Ascending aorta (tissue), 2 donors: ENCODE results near the gene VHLL. TPM values are rescaled to one million over a fixed set of nuclear protein-coding genes. Genes with fewer than 3 reads are reported as not detected.
A peak's percentile ranks its signal among the peaks of the same experiment; 100 is the strongest.

ENCODE experiments used
- DNase-seq, 2 donors: peaks; one replicate each; pipeline ENCODE4 v3.0.0-alpha.2; 2019; ENCODE audit warnings: low spot score in 2 of 2
- H3K27ac ChIP-seq, 2 donors: fragments of 200-600 bp; sonication (generic); one replicate each; pipeline ENCODE4 v1.5.1; 2016 to 2017; ENCODE audit warnings: mild to moderate bottlenecking in 1 of 2
- H3K27me3 ChIP-seq: fragments of 200-600 bp; sonication (generic); one replicate; pipeline ENCODE4 v1.5.1; 2017
- H3K36me3 ChIP-seq, 2 donors: fragments of 200-600 bp; sonication (generic); one replicate each; pipeline ENCODE4 v1.5.1; 2016
- H3K4me1 ChIP-seq, 2 donors: fragments of 200-600 bp; sonication (generic); one replicate each; pipeline ENCODE4 v1.5.1; 2016 to 2017; ENCODE audit warnings: mild to moderate bottlenecking in 1 of 2
- H3K4me3 ChIP-seq, 2 donors: fragments of 200-600 bp; sonication (generic); one replicate each; pipeline ENCODE4 v1.5.1; 2016 to 2017; ENCODE audit warnings: mild to moderate bottlenecking in 1 of 2
- H3K9me3 ChIP-seq, 2 donors: fragments of 200-600 bp; sonication (generic); one replicate each; pipeline ENCODE4 v1.5.1; 2016
- CTCF ChIP-seq, 3 experiments: fragments of 200-600 bp in 2 of 3; fragments of 450-650 bp in 1 of 3; sonication (generic) in 2 of 3; IDR thresholded peaks; one replicate each; pipeline ENCODE4 v1.5.1; 2016 to 2019; ENCODE audit warnings: antibody characterized with exemption in 3 of 3, mild to moderate bottlenecking in 1 of 3, moderate library complexity in 1 of 3
- intact Hi-C: fragments of 100-400 bp; cut with DNase I; formaldehyde crosslinking; loops from one replicate; pipeline ENCODE4 v1.15.1; 2023
- total RNA-seq: library from RNA; depleted of rRNA; stranded (reverse); fragments of >200 nt; gene quantifications from one replicate; pipeline ENCODE4 v1.1.0, GENCODE V29; 2016

Gene VHLL
- total RNA-seq, 1 donor from 2014 or later = not detected

- peak; percentile 86 to 98 for DNase-seq
- no peak for TF ChIP-seq CTCF (IDR thresholded peaks at IDR 0.05)
- Histone ChIP-seq H3K36me3 (peaks cover 6 to 11% of the 10 kb centered on the region in 2 donors), H3K9me3 (no peaks in the 10 kb centered on the region), H3K27ac (peak within 1 kb of the TSS; percentile 82 to 85), H3K4me3 (peak within 1 kb of the TSS; percentile 81 to 88), H3K4me1 (peaks cover 0 to 13% of the 10 kb centered on the region in 2 donors), H3K27me3 (no peaks in the 10 kb centered on the region)
- intact Hi-C loops = loop anchor here (1.0 kb wide), 1 partner anchor 56 kb away; the partner anchor contains the start of genes CCT3 and TSACC
Observed at GRCh38 chr1:156282479-156283222, 16.5 kb downstream of the VHLL start, which contains the start of gene SMG5. TSS of gene SMG5 (minus strand) at chr1:156282825. CDS start at chr1:156282680, 145 bp downstream.

DNA sequence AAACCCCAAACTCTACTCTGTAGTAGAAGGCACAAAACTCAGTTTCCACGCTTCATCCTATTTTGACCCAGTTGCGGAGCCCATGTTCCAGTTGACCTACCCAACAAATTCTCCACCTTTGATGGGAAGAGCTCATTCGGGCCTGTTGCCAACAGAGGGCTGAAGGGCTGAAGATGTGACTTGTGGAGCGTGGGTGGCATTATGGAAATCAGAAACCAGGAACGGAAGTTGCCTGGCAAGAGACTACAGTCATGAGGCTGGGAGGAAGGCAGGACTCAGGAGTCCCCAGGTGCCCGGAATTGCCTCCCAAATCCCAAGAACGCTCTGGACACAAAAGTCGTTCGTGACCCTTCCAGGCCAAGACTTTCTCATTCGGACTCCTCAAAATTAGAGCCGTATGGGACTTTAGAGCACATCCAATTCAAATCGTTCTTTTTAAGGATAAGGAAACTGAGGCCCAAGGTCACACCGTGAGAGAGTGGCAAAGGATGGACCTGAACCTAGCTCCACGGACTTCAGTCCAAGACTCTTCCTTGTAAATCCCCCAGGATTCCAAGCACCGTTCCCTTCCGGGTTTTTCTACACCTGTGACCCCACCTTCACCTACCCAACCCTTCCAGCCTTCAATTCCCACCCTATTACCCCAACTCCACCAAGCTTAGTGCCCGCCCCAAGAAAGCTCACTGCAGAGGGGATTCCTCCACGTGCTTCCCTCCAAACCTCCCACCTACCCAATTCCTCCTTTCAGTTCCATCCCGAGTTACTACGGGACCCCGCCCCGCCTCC, 17.2 kb downstream of the VHLL start:
- no peak for TF ChIP-seq CTCF (IDR thresholded peaks at IDR 0.05)
- Histone ChIP-seq H3K9me3 (no peaks in the 10 kb centered on the region), H3K4me1 (peaks cover 0 to 13% of the 10 kb centered on the region in 2 donors), H3K4me3 (peak overlapping the region; percentile 81 to 88), H3K27ac (peak overlapping the region; percentile 82 to 85), H3K27me3 (no peaks in the 10 kb centered on the region), H3K36me3 (peaks cover 12 to 19% of the 10 kb centered on the region in 2 donors)
- intact Hi-C loops = loop anchor here (1.0 kb wide), 1 partner anchor 56 kb away; the partner anchor contains the start of genes CCT3 and TSACC
- no peak for DNase-seq

- no peak for DNase-seq
- Histone ChIP-seq H3K27ac (no peak overlapping the region), H3K36me3 (peaks cover 19 to 25% of the 10 kb centered on the region in 2 donors), H3K9me3 (no peaks in the 10 kb centered on the region), H3K27me3 (no peaks in the 10 kb centered on the region), H3K4me1 (peaks cover 0 to 13% of the 10 kb centered on the region in 2 donors), H3K4me3 (peak overlapping the region; percentile 81 to 88)
- intact Hi-C loops = no loop called here
- no peak for TF ChIP-seq CTCF (IDR thresholded peaks at IDR 0.05)
Observed at GRCh38 chr1:156281281-156281680, 17.8 kb downstream of the VHLL start.

GRCh38 chr1:156279837-156280236, 19.3 kb downstream of the VHLL start:
- H3K36me3 ChIP-seq = peaks cover 32 to 39% of the 10 kb centered on the region in 2 donors
- no peak for DNase-seq

More at GRCh38 chr1:156279837-156280236, 19.3 kb downstream of the VHLL start:
- intact Hi-C loops = no loop called here
- Histone ChIP-seq H3K9me3 (no peaks in the 10 kb centered on the region), H3K27me3 (no peaks in the 10 kb centered on the region), H3K27ac (no peak overlapping the region), H3K4me1 (peaks cover 0 to 13% of the 10 kb centered on the region in 2 donors), H3K4me3 (no peak overlapping the region)
- TF ChIP-seq CTCF (IDR thresholded peaks at IDR 0.05) = no peak
